Measurements from ENCODE around the gene PPM1G.

DNA sequence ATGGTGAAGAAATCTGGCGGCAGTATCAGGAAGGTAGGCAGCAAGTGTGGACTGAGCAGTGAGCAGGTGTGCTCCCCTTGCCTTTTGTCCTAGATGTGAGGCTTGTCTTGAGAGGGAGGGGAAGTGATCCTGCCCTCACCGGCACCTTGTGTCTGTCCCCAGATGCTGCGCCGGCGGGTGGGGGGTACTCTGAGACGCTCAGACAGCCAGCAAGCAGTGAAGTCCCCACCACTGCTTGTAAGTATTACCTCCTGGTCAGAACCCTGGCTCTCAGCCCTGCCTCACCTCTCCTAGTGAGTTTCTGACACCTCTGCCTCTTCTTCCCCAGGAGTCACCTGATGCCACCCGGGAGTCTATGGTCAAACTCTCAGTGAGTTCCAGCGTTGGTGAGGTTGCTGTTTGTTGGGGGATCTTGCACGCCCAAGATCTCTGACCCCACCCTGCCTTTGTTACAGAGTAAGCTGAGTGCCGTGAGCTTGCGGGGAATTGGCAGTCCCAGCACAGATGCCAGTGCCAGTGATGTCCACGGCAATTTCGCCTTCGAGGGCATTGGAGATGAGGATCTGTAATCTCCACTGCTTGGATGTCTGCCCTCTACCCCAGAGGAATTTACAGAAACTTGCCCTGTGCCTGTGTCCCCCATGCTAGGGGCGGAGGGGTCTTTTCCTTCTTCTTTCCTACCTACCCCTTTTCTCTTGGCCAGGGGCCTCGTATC lies 33.1 kb downstream of the PPM1G start:
- TF ChIP-seq, protein P1, sequence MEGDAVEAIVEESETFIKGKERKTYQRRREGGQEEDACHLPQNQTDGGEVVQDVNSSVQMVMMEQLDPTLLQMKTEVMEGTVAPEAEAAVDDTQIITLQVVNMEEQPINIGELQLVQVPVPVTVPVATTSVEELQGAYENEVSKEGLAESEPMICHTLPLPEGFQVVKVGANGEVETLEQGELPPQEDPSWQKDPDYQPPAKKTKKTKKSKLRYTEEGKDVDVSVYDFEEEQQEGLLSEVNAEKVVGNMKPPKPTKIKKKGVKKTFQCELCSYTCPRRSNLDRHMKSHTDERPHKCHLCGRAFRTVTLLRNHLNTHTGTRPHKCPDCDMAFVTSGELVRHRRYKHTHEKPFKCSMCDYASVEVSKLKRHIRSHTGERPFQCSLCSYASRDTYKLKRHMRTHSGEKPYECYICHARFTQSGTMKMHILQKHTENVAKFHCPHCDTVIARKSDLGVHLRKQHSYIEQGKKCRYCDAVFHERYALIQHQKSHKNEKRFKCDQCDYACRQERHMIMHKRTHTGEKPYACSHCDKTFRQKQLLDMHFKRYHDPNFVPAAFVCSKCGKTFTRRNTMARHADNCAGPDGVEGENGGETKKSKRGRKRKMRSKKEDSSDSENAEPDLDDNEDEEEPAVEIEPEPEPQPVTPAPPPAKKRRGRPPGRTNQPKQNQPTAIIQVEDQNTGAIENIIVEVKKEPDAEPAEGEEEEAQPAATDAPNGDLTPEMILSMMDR (IDR thresholded peaks at IDR 0.05; ENCODE audit: low read depth, low read length), result no peak
- TF ChIP-seq POLR2A (IDR thresholded peaks at IDR 0.05; ENCODE audit: extremely low read depth, insufficient read length), result no peak

Measured in NB4 (cell line).